ENCODE data around the gene C9orf85. TPM values are rescaled to one million over a fixed set of nuclear protein-coding genes. Genes with fewer than 3 reads are reported as not detected.
"Not testable (repeated sequence)": the region's sequence is repeated elsewhere in the genome, so short reads cannot be mapped to it uniquely, and the experiment has no call there.

Gene C9orf85
- total and polyA plus RNA-seq, 11 donors: 3.6 to 9.7 (median 4.8) TPM

DNA sequence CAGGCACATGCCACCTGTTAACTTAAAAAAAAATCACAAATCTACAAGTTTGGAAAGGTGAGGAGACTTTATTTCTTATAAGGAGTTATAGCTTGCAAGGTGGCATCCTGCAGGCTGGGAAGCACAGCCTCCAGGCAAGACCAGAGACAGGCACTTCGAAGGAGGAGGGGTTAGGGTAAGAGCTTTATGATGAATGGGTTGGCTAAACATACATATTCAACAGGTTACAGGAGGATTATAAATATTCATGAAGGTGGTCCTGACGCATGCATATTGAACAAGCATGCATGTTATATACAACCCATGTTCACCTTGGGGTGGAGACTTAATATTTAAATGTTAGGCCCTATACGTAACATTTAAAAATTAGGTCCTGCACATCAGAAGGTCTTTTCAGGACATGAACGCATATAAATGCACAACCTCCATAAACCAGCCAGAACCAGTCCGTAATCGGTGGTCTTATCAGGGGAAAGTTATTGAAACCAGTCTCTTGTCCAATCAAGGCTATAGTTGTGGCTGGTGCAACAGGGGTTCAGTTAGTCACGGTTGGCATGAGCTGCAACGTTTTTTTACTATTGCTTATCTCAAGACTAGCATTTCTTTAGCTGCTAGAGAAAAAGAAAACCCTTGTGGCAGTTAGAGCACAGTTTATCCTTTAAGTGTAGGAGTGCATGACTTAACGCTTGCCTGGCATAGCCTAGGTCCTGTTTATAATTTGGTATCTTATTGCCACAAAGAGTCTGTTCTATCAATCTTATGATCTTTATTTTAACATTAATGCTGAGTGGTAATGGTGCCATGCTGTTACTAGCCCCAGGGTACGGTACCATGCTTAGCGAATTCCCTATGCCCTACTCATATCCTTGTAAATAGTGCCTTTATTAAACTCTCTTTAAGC is 76.3 kb downstream of the C9orf85 start:
- DNase-seq: no peak
- peaks cover 0 to 6% (median 0%) of the 10 kb centered on the region in 9 donors for H3K36me3 ChIP-seq
- no peaks in the 10 kb centered on the region for H3K27me3 ChIP-seq
- intact Hi-C loops (cut with DNase I): loop anchor here in 1 of 10 donors (10.0 kb wide), 1 partner anchor 73 kb away; the partner anchor contains the start of genes ABHD17B and C9orf85
- H3K27ac ChIP-seq: no peak overlapping the region
- WGBS, 4 donors: 66 to 74% (median 70%) methylated on average over 11 of the region's 11 CpGs
- ATAC-seq: no peak
- no peak for TF ChIP-seq POLR2A (IDR thresholded peaks at IDR 0.05)
- TF ChIP-seq, protein P1, sequence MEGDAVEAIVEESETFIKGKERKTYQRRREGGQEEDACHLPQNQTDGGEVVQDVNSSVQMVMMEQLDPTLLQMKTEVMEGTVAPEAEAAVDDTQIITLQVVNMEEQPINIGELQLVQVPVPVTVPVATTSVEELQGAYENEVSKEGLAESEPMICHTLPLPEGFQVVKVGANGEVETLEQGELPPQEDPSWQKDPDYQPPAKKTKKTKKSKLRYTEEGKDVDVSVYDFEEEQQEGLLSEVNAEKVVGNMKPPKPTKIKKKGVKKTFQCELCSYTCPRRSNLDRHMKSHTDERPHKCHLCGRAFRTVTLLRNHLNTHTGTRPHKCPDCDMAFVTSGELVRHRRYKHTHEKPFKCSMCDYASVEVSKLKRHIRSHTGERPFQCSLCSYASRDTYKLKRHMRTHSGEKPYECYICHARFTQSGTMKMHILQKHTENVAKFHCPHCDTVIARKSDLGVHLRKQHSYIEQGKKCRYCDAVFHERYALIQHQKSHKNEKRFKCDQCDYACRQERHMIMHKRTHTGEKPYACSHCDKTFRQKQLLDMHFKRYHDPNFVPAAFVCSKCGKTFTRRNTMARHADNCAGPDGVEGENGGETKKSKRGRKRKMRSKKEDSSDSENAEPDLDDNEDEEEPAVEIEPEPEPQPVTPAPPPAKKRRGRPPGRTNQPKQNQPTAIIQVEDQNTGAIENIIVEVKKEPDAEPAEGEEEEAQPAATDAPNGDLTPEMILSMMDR (IDR thresholded peaks at IDR 0.05): no peak
- no peaks in the 10 kb centered on the region for H3K9me3 ChIP-seq
- H3K4me1 ChIP-seq: peaks cover 0 to 9% (median 0%) of the 10 kb centered on the region in 12 donors
- no peak overlapping the region for H3K4me3 ChIP-seq

DNA sequence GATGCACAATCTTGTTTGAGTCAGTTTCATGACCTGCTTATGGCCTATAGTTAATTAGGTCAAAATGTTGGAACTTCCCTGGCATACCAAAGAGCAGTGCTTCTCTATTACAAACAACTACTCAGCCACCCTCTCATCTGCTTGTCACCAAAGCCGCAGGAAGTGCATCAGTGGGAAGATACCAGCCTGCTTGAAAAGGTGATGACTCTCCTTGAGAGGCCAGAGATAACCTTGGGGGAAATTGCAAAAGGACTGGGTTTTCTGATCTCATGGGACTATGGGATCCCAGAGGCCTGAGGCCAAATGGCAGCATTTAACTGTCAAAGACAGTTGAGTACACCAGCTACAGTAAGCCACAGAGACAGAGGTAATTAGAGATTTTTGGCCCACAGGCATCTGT is 79.0 kb downstream of the C9orf85 start:
- TF ChIP-seq, protein P1 (IDR thresholded peaks at IDR 0.05): no peak
- TF ChIP-seq POLR2A (IDR thresholded peaks at IDR 0.05): no peak
- Histone ChIP-seq H3K9me3 (no peaks in the 10 kb centered on the region), H3K4me1 (peaks cover 0 to 3% (median 0%) of the 10 kb centered on the region in 12 donors), H3K36me3 (no peaks in the 10 kb centered on the region), H3K27ac (no peak overlapping the region), H3K4me3 (no peak overlapping the region), H3K27me3 (no peaks in the 10 kb centered on the region)
- WGBS, 4 donors: 43 to 80% (median 51%) methylated on average over 1 of the region's 1 CpG
- intact Hi-C loops (cut with DNase I): no loop called here
- ATAC-seq (peak in 3 of 4 donors; percentile 50 to 67 (median 59)), DNase-seq (no peak)

DNA sequence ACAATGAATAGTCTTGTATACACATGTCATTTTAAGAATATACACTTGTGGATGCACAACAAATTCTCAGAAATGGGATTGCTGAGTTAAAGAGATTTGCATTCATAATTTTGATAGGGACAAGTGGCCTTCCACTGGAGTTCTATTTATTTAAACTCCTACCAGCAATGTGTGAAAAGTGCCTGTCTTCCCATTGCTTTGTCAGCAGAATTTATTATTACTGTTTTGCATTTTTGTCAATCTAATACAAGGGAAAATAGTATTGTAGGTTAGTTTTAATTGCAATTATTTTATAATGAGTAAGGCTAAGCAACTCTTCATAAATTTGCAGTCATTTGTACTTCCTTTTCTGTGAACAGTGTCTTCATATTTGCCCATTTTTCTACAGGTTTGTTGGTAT is 94.0 kb downstream of the C9orf85 start:
- DNase-seq: no peak
- H3K9me3 ChIP-seq: no peaks in the 10 kb centered on the region
- intact Hi-C loops (cut with DNase I): no loop called here

DNA sequence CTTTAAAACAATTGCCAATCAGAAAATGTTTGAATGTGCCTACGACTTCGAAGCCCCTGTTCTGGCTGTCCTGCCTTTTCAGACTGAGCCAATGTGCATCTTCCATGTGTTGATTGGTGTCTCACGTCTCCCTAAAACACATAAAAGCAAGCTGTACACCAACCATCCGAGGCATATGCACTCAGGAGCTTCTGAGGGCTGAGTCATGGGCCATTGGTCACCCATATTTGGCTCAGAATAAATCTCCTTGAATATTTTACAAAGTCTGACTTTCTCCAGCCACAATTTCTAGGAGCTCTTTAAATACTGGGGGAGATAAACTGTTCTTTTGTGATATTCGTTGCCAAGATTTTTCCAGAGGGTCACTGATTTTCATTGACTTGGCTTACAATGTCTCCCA is 95.1 kb downstream of the C9orf85 start:
- TF ChIP-seq, protein P1 (IDR thresholded peaks at IDR 0.05): no peak
- no peak for TF ChIP-seq POLR2A (IDR thresholded peaks at IDR 0.05)
- WGBS, 4 donors: 70 to 81% (median 78%) methylated on average over 5 of the region's 5 CpGs
- Histone ChIP-seq H3K9me3 (no peaks in the 10 kb centered on the region), H3K27ac (no peak overlapping the region), H3K27me3 (no peaks in the 10 kb centered on the region), H3K4me3 (no peak overlapping the region), H3K36me3 (no peaks in the 10 kb centered on the region), H3K4me1 (no peaks in the 10 kb centered on the region)
- DNase-seq (no peak), ATAC-seq (no peak)
- intact Hi-C loops (cut with DNase I): no loop called here

More for the DNA sequence above, 94.0 kb downstream of the C9orf85 start:
- Histone ChIP-seq H3K36me3 (no peaks in the 10 kb centered on the region), H3K27me3 (no peaks in the 10 kb centered on the region), H3K4me3 (no peak overlapping the region), H3K4me1 (no peaks in the 10 kb centered on the region), H3K27ac (no peak overlapping the region)
- no peak for ATAC-seq
- no peak for TF ChIP-seq POLR2A (IDR thresholded peaks at IDR 0.05)

DNA sequence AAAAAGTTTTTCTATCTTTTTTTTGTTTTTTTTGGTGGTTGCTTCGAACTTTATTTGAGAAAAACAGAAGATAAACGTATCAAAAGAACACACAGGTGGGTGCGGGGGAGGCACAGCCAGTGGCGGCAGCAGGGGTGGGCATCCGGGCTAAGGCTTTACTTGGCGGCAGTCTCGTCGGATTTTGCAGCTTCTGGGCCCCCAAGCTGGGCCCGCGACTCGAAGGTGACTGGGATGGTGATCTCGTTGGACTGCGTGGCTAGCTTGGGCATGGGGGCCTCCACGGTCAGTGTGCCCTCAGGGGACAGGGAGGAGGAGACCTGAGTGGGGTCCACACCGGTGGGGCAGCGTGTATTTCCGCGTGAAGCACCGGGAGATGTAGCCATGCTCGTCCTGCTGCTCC is 96.3 kb downstream of the C9orf85 start:
- H3K9me3 ChIP-seq; H3K4me3 ChIP-seq; H3K27me3 ChIP-seq; intact Hi-C loops (cut with DNase I); ATAC-seq; H3K4me1 ChIP-seq; DNase-seq; H3K27ac ChIP-seq; H3K36me3 ChIP-seq: not testable (repeated sequence)
- WGBS, 4 donors: 87 to 89% (median 88%) methylated on average over 19 to 20 of the region's 20 CpGs
